ENCODE measurements around the gene SLIT3. TPM values are rescaled to one million over a fixed set of nuclear protein-coding genes. Genes with fewer than 3 reads are reported as not detected.

SLIT3 gene
- total RNA-seq, 1 donor from 2014 or later: 0.22 TPM

DNA sequence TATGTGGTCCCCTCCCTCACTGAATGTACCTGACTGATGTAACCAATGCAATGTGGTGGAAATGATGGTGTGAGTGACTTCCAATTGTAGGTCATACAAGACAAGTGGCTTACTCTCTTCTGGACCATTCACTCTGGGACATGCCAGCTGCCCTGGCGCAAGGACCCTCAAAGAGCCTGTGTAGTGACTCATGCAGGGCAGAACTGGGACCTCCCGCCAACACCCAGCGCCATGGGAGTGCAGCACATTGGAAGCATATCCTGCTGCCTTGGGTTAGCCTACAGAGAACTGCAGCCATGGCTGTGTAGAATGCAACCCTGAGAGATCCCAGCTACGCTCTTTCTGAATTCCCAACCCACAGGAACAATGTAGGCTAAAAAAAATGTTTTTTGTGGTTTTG is 631.8 kb downstream of the SLIT3 start:
- H3K36me3 ChIP-seq: no peaks in the 10 kb centered on the region
- H3K27ac Mint-ChIP-seq: no peak overlapping the region
- no peaks in the 10 kb centered on the region for H3K27me3 ChIP-seq
- no peak overlapping the region for H2AFZ ChIP-seq (replicated peaks)
- no peak overlapping the region for H3K4me2 ChIP-seq
- no peak for DNase-seq (ENCODE audit: low spot score)
- H3K36me3 Mint-ChIP-seq: no peaks in the 10 kb centered on the region
- peaks cover 7% of the 10 kb centered on the region for H3K27me3 Mint-ChIP-seq (ENCODE audit: insufficient read depth, low read depth)
- H3K9ac ChIP-seq: no peak overlapping the region
- no peaks in the 10 kb centered on the region for H4K20me1 ChIP-seq (ENCODE audit: low read depth)
- no peaks in the 10 kb centered on the region for H3K4me1 Mint-ChIP-seq
- H3K9me3 Mint-ChIP-seq: no peaks in the 10 kb centered on the region
- no peaks in the 10 kb centered on the region for H3K9me3 ChIP-seq (ENCODE audit: low read depth)
- H3K27ac ChIP-seq: no peak overlapping the region
- no peak overlapping the region for H3K4me3 Mint-ChIP-seq
- H3K4me1 ChIP-seq: no peaks in the 10 kb centered on the region
- no peaks in the 10 kb centered on the region for H3F3A ChIP-seq (ENCODE audit: low read depth)
- no peaks in the 10 kb centered on the region for H3K79me2 ChIP-seq (ENCODE audit: low read depth)
- H3K4me3 ChIP-seq: no peak overlapping the region
- TF ChIP-seq EZH2 (IDR thresholded peaks at IDR 0.05): no peak
- TF ChIP-seq, protein P1, sequence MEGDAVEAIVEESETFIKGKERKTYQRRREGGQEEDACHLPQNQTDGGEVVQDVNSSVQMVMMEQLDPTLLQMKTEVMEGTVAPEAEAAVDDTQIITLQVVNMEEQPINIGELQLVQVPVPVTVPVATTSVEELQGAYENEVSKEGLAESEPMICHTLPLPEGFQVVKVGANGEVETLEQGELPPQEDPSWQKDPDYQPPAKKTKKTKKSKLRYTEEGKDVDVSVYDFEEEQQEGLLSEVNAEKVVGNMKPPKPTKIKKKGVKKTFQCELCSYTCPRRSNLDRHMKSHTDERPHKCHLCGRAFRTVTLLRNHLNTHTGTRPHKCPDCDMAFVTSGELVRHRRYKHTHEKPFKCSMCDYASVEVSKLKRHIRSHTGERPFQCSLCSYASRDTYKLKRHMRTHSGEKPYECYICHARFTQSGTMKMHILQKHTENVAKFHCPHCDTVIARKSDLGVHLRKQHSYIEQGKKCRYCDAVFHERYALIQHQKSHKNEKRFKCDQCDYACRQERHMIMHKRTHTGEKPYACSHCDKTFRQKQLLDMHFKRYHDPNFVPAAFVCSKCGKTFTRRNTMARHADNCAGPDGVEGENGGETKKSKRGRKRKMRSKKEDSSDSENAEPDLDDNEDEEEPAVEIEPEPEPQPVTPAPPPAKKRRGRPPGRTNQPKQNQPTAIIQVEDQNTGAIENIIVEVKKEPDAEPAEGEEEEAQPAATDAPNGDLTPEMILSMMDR (IDR thresholded peaks at IDR 0.05): no peak

DNA sequence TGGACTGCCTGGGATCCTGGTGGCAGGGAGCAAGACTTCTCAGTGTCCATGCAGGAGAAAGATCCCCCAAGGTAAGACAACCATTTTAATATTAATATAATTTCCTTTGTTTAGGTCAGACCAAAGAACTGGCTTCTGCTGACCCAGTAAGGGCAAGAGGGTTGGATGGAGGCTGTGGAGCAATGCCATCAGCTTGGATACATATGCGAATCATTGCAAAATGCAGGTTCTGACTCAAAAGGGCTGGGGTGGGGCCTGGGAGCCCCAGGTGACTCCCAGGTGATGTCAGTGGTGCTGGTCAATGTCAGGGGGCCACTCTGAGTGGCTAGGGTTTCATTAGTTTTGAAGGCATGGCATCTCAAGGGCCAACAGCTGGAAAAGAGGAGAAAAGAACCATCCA is 632.9 kb downstream of the SLIT3 start:
- H2AFZ ChIP-seq (replicated peaks): no peak overlapping the region
- H3K27me3 ChIP-seq: no peaks in the 10 kb centered on the region
- no peaks in the 10 kb centered on the region for H4K20me1 ChIP-seq (ENCODE audit: low read depth)
- no peaks in the 10 kb centered on the region for H3K79me2 ChIP-seq (ENCODE audit: low read depth)
- Mint-ChIP-seq H3K27ac (no peak overlapping the region), H3K27me3 (ENCODE audit: insufficient read depth, low read depth) (peaks cover 7% of the 10 kb centered on the region), H3K36me3 (no peaks in the 10 kb centered on the region), H3K4me1 (no peaks in the 10 kb centered on the region), H3K4me3 (no peak overlapping the region), H3K9me3 (no peaks in the 10 kb centered on the region)
- H3K36me3 ChIP-seq: no peaks in the 10 kb centered on the region
- H3F3A ChIP-seq (ENCODE audit: low read depth): no peaks in the 10 kb centered on the region
- no peak overlapping the region for H3K27ac ChIP-seq
- H3K9me3 ChIP-seq (ENCODE audit: low read depth): no peaks in the 10 kb centered on the region
- TF ChIP-seq EZH2phosphoT487 (IDR thresholded peaks at IDR 0.05): no peak
- TF ChIP-seq EZH2 (IDR thresholded peaks at IDR 0.05): no peak
- TF ChIP-seq, protein P1 (IDR thresholded peaks at IDR 0.05): no peak
- H3K4me2 ChIP-seq: no peak overlapping the region
- H3K9ac ChIP-seq: no peak overlapping the region
- no peak for DNase-seq (ENCODE audit: low spot score)
- no peak overlapping the region for H3K4me3 ChIP-seq
- no peaks in the 10 kb centered on the region for H3K4me1 ChIP-seq

DNA sequence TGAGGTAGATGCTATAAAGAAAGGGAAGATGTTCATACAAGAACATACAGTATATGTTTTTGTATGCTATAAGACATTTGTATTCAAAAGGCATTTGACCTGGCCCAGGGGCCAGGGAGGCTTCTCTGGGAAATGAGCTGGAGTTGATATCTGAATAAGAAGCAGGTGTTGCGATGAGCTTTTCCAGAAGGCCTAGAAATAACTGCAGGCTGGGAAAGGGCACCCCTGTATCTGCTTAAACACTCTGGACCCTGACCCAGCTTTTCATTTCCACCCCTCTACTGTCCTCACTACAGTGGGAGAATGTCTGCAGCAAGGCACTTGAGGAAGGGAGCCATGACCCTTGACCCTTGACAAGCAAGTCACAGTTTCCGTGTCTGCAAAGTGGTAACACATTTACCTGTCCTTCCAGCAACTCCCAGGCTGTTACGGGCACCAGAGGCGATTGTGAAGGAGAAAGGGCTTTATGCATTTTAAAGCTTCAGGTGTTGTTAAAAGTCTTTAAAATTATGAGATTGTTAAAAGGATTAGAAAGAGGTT is 633.6 kb downstream of the SLIT3 start:
- no peaks in the 10 kb centered on the region for H3K27me3 ChIP-seq
- Mint-ChIP-seq H3K9me3 (no peaks in the 10 kb centered on the region), H3K4me3 (no peak overlapping the region), H3K36me3 (no peaks in the 10 kb centered on the region), H3K27ac (no peak overlapping the region), H3K4me1 (no peaks in the 10 kb centered on the region), H3K27me3 (ENCODE audit: insufficient read depth, low read depth) (peaks cover 5% of the 10 kb centered on the region)
- no peaks in the 10 kb centered on the region for H4K20me1 ChIP-seq (ENCODE audit: low read depth)
- no peak overlapping the region for H3K4me2 ChIP-seq
- no peak overlapping the region for H3K4me3 ChIP-seq
- no peaks in the 10 kb centered on the region for H3F3A ChIP-seq (ENCODE audit: low read depth)
- no peak for TF ChIP-seq EZH2phosphoT487 (IDR thresholded peaks at IDR 0.05)
- TF ChIP-seq, protein P1 (IDR thresholded peaks at IDR 0.05): no peak
- no peaks in the 10 kb centered on the region for H3K9me3 ChIP-seq (ENCODE audit: low read depth)
- H3K36me3 ChIP-seq: no peaks in the 10 kb centered on the region
- no peaks in the 10 kb centered on the region for H3K4me1 ChIP-seq
- H3K79me2 ChIP-seq (ENCODE audit: low read depth): no peaks in the 10 kb centered on the region
- H3K9ac ChIP-seq: no peak overlapping the region
- H2AFZ ChIP-seq (replicated peaks): no peak overlapping the region
- no peak overlapping the region for H3K27ac ChIP-seq
- DNase-seq (ENCODE audit: low spot score): no peak
